ENCODE data around the gene ZC3H12A. TPM values are rescaled to one million over a fixed set of nuclear protein-coding genes. Genes with fewer than 3 reads are reported as not detected.
A peak's percentile ranks its signal among the peaks of the same experiment; 100 is the strongest.

Gene ZC3H12A
- total RNA-seq, 1 experiment from 2014 or later: 9.4 TPM

GRCh38 chr1:37472994-37473393, 1.4 kb upstream of the ZC3H12A start:
- H3K4me1 ChIP-seq (ENCODE audit: control insufficient read depth, insufficient read depth, low read length): peaks cover 54% of the 10 kb centered on the region
- in situ Hi-C loops (cut with HindIII; ENCODE audit: low pct_unique_long_range_greater_than_20kb, low sequenced_read_pairs): no loop called here

GRCh38 chr1:37473431-37474045, 842 bp upstream of the ZC3H12A start:
- TF ChIP-seq REST (IDR thresholded peaks at IDR 0.05; ENCODE audit: insufficient read depth in 1 of 2, low read depth in 2 of 2, low read length in 1 of 2) (no peak), SIN3A (IDR thresholded peaks at IDR 0.05; ENCODE audit: borderline replicate concordance, insufficient read depth, low read depth, low read length) (0 out of 2 replicates have a peak, but pooled peaks have one; percentile 28)
- ATAC-seq (no peak; the same call in 1 of the 2 replicates), DNase-seq (ENCODE audit: low read depth, low spot score) (no peak)
- in situ Hi-C loops (cut with HindIII; ENCODE audit: low pct_unique_long_range_greater_than_20kb, low sequenced_read_pairs) (no loop called here), intact Hi-C loops (cut with micrococcal nuclease; ENCODE audit: unreplicated experiment) (no loop called here)
- CTCF ChIA-PET: no interaction called here
- no peaks in the 10 kb centered on the region for H3K27me3 ChIP-seq (ENCODE audit: control insufficient read depth, insufficient read depth, low read length)
- POLR2A ChIA-PET: interaction anchor here (0.5 to 0.6 kb wide), 2 partner anchors 335 to 436 kb away, joined by 4 to 10 read pairs; partner anchors contain the start of gene YRDC
- H3K27ac ChIP-seq (ENCODE audit: low read length): peak overlapping the region; percentile 68
- H3K4me1 ChIP-seq (ENCODE audit: control insufficient read depth, insufficient read depth, low read length): peaks cover 60% of the 10 kb centered on the region
- H3K9me3 ChIP-seq (ENCODE audit: control insufficient read depth, insufficient read depth, low read depth, low read length): no peaks in the 10 kb centered on the region
- peak overlapping the region; percentile 74 to 78 for H3K4me3 ChIP-seq (ENCODE audit: low read depth in 2 of 2, low read length in 2 of 2)
- H3K36me3 ChIP-seq (ENCODE audit: control insufficient read depth, insufficient read depth, low read length): no peaks in the 10 kb centered on the region
- no TSS peak for BruUV-seq (replicated peaks)

More at GRCh38 chr1:37472994-37473393, 1.4 kb upstream of the ZC3H12A start:
- TSS peak; percentile 70 for BruUV-seq (replicated peaks)
- H3K27me3 ChIP-seq (ENCODE audit: control insufficient read depth, insufficient read depth, low read length): no peaks in the 10 kb centered on the region
- TF ChIP-seq SIN3A (IDR thresholded peaks at IDR 0.05; ENCODE audit: borderline replicate concordance, insufficient read depth, low read depth, low read length) (no peak), TCF7L2 (IDR thresholded peaks at IDR 0.05; ENCODE audit: low read depth, low read length) (no peak), REST (IDR thresholded peaks at IDR 0.05; ENCODE audit: insufficient read depth in 1 of 2, low read depth in 2 of 2, low read length in 1 of 2) (no peak), POLR2AphosphoS5 (IDR thresholded peaks at IDR 0.05; ENCODE audit: low read depth, low read length) (no peak)
- TF ChIP-seq, protein P1, sequence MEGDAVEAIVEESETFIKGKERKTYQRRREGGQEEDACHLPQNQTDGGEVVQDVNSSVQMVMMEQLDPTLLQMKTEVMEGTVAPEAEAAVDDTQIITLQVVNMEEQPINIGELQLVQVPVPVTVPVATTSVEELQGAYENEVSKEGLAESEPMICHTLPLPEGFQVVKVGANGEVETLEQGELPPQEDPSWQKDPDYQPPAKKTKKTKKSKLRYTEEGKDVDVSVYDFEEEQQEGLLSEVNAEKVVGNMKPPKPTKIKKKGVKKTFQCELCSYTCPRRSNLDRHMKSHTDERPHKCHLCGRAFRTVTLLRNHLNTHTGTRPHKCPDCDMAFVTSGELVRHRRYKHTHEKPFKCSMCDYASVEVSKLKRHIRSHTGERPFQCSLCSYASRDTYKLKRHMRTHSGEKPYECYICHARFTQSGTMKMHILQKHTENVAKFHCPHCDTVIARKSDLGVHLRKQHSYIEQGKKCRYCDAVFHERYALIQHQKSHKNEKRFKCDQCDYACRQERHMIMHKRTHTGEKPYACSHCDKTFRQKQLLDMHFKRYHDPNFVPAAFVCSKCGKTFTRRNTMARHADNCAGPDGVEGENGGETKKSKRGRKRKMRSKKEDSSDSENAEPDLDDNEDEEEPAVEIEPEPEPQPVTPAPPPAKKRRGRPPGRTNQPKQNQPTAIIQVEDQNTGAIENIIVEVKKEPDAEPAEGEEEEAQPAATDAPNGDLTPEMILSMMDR (IDR thresholded peaks at IDR 0.05): no peak
- no peaks in the 10 kb centered on the region for H3K36me3 ChIP-seq (ENCODE audit: control insufficient read depth, insufficient read depth, low read length)
- H3K9me3 ChIP-seq (ENCODE audit: control insufficient read depth, insufficient read depth, low read depth, low read length): no peaks in the 10 kb centered on the region
- H3K4me3 ChIP-seq (ENCODE audit: low read depth in 2 of 2, low read length in 2 of 2): peak overlapping the region; percentile 74 to 78
- no peak for DNase-seq (ENCODE audit: low read depth, low spot score)
- peak overlapping the region; percentile 36; the same call in 1 of the 2 replicates for H3K27ac ChIP-seq (ENCODE audit: low read length)
- POLR2A ChIA-PET: no interaction called here
- CTCF ChIA-PET: interaction anchor here (1.0 kb wide), 1 partner anchor 41 kb away, joined by 7 read pairs; the partner anchor contains the start of gene MEAF6
- ATAC-seq: no peak
- intact Hi-C loops (cut with micrococcal nuclease; ENCODE audit: unreplicated experiment): no loop called here

Measured in Panc1 (cell line).